Gastrocnemius medialis (tissue), 4 donors: Measurements from ENCODE around the gene MLST8.

Experiments
- CTCF ChIP-seq, 5 experiments: fragments of 450-650 bp in 3 of 5; fragments of 200-600 bp in 2 of 5; sonication (generic) in 2 of 5; IDR thresholded peaks in 4 of 5; conservative IDR thresholded peaks in 1 of 5; 1 replicate in 4 of 5; 2 replicates in 1 of 5; pipeline ENCODE4 v1.5.1; 2016 to 2019; ENCODE audit warnings: antibody characterized with exemption in 5 of 5, mild to moderate bottlenecking in 3 of 5, moderate library complexity in 3 of 5
- POLR2A ChIP-seq, 2 donors: fragments of 450-650 bp; IDR thresholded peaks; one replicate each; pipeline ENCODE4 v1.6.1; 2017; ENCODE audit warnings: antibody characterized with exemption in 2 of 2, mild to moderate bottlenecking in 2 of 2, moderate library complexity in 2 of 2

- TF ChIP-seq CTCF (IDR thresholded peaks at IDR 0.05 in 4 of 5, conservative IDR thresholded peaks at IDR 0.05 in 1 of 5) (no peak), POLR2A (IDR thresholded peaks at IDR 0.05) (no peak)
Observed at GRCh38 chr16:2238150-2238837, 33.0 kb downstream of the MLST8 start.
